GM19035 (cell line): Measurements from ENCODE around the gene GPER1.
"Not testable (repeated sequence)": the region's sequence is repeated elsewhere in the genome, so short reads cannot be mapped to it uniquely, and the experiment has no call there.

ENCODE experiments used
- ATAC-seq: cut with Tn5 transposase; IDR thresholded peaks from one replicate; pipeline ENCODE4 v1.9.1; 2021; ENCODE audit not compliant: unreplicated experiment

GPER1 gene

GRCh38 chr7:1140476-1141104, 52.7 kb downstream of the GPER1 start:
- ATAC-seq, result no peak

- no peak for ATAC-seq
Measured at GRCh38 chr7:1141651-1142050, 53.7 kb downstream of the GPER1 start.

GRCh38 chr7:1142051-1142635, 54.2 kb downstream of the GPER1 start:
- no peak for ATAC-seq

GRCh38 chr7:1143031-1143430, 55.1 kb downstream of the GPER1 start:
- ATAC-seq, result not testable (repeated sequence)
